PC-3 (cell line): ENCODE results near the gene SLC8A1. TPM values are rescaled to one million over a fixed set of nuclear protein-coding genes. Genes with fewer than 3 reads are reported as not detected.

Experiments
- ATAC-seq: fragments of 200-7000 bp; cut with Tn5 transposase; 2 replicates; pipeline ENCODE4 v1.9.1; 2020; ENCODE audit warnings: mild to moderate bottlenecking, moderate library complexity
- BruUV-seq: library from RNA; stranded (reverse); fragments of 400-500 nt; replicated peaks from 2 replicates; lab custom pipeline; 2021; lab: Mats Ljungman, UMichigan
- CTCF ChIA-PET: fragments of 300-600 bp; sonication (Branson Sonifier 250); formaldehyde crosslinking; loops from one replicate; lab custom pipeline; 2022; ENCODE audit warnings: antibody characterized with exemption; lab: Charles Lee
- POLR2A ChIA-PET: fragments of 300-600 bp; sonication (Branson Sonifier 250); formaldehyde crosslinking; loops from one replicate; lab custom pipeline; 2022; ENCODE audit warnings: antibody characterized with exemption; ENCODE audit not compliant: unreplicated experiment; lab: Charles Lee
- DNase-seq: peaks from one replicate; pipeline ENCODE4 v3.0.0-alpha.2; 2015
- H2AFZ ChIP-seq: fragments of 300-600 bp; sonication (generic); 2 replicates; pipeline ENCODE4 v1.6.0; 2016; ENCODE audit warnings: antibody characterized with exemption, low read length
- H3F3A ChIP-seq: fragments of 300-600 bp; sonication (generic); one replicate; pipeline ENCODE4 v1.6.0; 2017; ENCODE audit warnings: antibody characterized with exemption, low read length, control low read depth, mild to moderate bottlenecking; ENCODE audit not compliant: unreplicated experiment
- H3K27ac ChIP-seq: fragments of 300-600 bp; sonication (generic); 2 replicates; pipeline ENCODE4 v1.5.1; 2016; ENCODE audit warnings: mild to moderate bottlenecking, low read length
- H3K27me3 ChIP-seq: fragments of 300-600 bp; sonication (generic); 2 replicates; pipeline ENCODE4 v1.6.1; 2016; ENCODE audit warnings: low read length, mixed read lengths
- H3K36me3 ChIP-seq: fragments of 300-600 bp; sonication (generic); 2 replicates; pipeline ENCODE4 v1.6.1; 2016; ENCODE audit warnings: low read depth, mixed run types, low read length, mixed read lengths
- H3K4me1 ChIP-seq: fragments of 300-600 bp; sonication (generic); 2 replicates; pipeline ENCODE4 v1.5.1; 2016; ENCODE audit warnings: low read length; ENCODE audit not compliant: insufficient read depth
- H3K4me2 ChIP-seq: fragments of 300-600 bp; sonication (generic); 2 replicates; pipeline ENCODE4 v1.6.0; 2016; ENCODE audit warnings: low read length
- H3K4me3 ChIP-seq: fragments of 300-600 bp; sonication (generic); 2 replicates; pipeline ENCODE4 v1.5.1; 2016; ENCODE audit warnings: mild to moderate bottlenecking, low read length, mixed read lengths
- H3K79me2 ChIP-seq: fragments of 300-600 bp; sonication (generic); 2 replicates; pipeline ENCODE4 v1.6.1; 2017; ENCODE audit warnings: low read length, mixed read lengths
- H3K9ac ChIP-seq: fragments of 300-600 bp; sonication (generic); 2 replicates; pipeline ENCODE4 v1.6.0; 2016; ENCODE audit warnings: mild to moderate bottlenecking, low read length
- H3K9me2 ChIP-seq: fragments of 300-600 bp; sonication (generic); replicated peaks from 2 replicates; pipeline ENCODE4 v1.6.1; 2016; ENCODE audit warnings: mixed run types, low read length, mixed read lengths
- H3K9me3 ChIP-seq: fragments of 300-600 bp; sonication (generic); 2 replicates; pipeline ENCODE4 v1.6.1; 2016; ENCODE audit warnings: low read length, mixed read lengths
- H4K20me1 ChIP-seq: fragments of 300-600 bp; sonication (generic); 2 replicates; pipeline ENCODE4 v1.6.1; 2016; ENCODE audit warnings: low read length, mixed read lengths
- EZH2 ChIP-seq: fragments of 300-600 bp; sonication (generic); IDR thresholded peaks from one replicate; pipeline ENCODE4 v1.6.1; 2017; ENCODE audit warnings: antibody characterized with exemption, mild to moderate bottlenecking, low read length; ENCODE audit not compliant: unreplicated experiment
- EZH2phosphoT487 ChIP-seq: fragments of 300-600 bp; sonication (generic); IDR thresholded peaks from 2 replicates; pipeline ENCODE4 v1.6.1; 2018; ENCODE audit warnings: mild to moderate bottlenecking, antibody characterized with exemption, low read length, borderline replicate concordance
- intact Hi-C: fragments of 100-400 bp; cut with micrococcal nuclease; formaldehyde crosslinking; loops from 2 replicates; pipeline ENCODE4 v1.9.0; 2023
- total RNA-seq: library from RNA; depleted of rRNA; stranded (reverse); fragments of >200 nt; gene quantifications from 2 replicates; pipeline ENCODE4 v1.2.3, GENCODE V29; 2014
- TF ChIP-seq, protein P1 (sequence below): fragments of 300-600 bp; sonication (generic); conservative IDR thresholded peaks from 2 replicates; pipeline ENCODE4 v1.5.1; 2017; ENCODE audit warnings: antibody characterized with exemption, low read depth, mild to moderate bottlenecking, low read length

Gene SLC8A1
- total RNA-seq, 1 experiment from 2014 or later, result 1.3 TPM

DNA sequence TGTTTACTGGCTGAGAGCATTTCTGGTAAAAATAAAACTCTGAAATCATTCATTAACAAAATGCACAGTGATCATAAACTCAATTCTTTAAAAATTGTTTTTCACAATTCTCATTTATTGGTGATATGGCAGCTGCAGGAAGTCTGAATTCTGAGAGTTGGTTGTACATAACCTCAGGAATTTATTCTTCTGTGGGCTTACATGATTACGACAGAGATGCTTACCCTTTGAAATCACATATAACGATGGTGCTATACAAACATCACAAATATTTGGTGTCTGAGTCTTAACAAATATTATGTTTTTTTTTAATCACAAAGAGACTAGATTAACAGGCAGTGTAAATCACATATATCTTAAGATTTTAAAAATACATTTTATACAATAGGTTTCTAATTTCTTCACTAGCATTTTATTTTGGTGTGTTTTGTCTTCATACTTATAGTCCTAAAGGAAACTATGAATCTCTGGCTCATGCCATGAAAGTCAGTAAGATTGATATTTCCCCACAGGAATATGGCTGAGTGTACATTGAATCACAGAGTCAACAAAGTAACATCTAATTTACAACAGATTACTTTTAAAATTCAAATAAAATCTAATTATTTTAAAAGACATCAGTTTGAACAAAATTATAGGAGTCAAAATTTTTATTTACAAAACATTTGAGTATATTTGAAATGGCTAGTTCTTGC is 354.1 kb downstream of the SLC8A1 start:
- intact Hi-C loops, result loop anchor here (5.0 to 10.0 kb wide), 3 partner anchors 106 to 253 kb away; no protein-coding TSS in a partner anchor
- Histone ChIP-seq H3K9me3 (no peaks in the 10 kb centered on the region), H3K9ac (peak overlapping the region; percentile 44), H3K27me3 (no peaks in the 10 kb centered on the region), H2AFZ (no peak overlapping the region), H3K9me2 (no peaks in the 10 kb centered on the region), H3K36me3 (no peaks in the 10 kb centered on the region), H3K79me2 (no peaks in the 10 kb centered on the region), H3K4me1 (peaks cover 56% of the 10 kb centered on the region), H4K20me1 (no peaks in the 10 kb centered on the region), H3K4me3 (0 out of 2 replicates have a peak overlapping the region, but pooled peaks have one; percentile 6), H3F3A (peaks cover 9% of the 10 kb centered on the region), H3K27ac (peak overlapping the region; percentile 84), H3K4me2 (peak overlapping the region; percentile 51)
- peak; percentile 71 for DNase-seq
- TF ChIP-seq, protein P1, sequence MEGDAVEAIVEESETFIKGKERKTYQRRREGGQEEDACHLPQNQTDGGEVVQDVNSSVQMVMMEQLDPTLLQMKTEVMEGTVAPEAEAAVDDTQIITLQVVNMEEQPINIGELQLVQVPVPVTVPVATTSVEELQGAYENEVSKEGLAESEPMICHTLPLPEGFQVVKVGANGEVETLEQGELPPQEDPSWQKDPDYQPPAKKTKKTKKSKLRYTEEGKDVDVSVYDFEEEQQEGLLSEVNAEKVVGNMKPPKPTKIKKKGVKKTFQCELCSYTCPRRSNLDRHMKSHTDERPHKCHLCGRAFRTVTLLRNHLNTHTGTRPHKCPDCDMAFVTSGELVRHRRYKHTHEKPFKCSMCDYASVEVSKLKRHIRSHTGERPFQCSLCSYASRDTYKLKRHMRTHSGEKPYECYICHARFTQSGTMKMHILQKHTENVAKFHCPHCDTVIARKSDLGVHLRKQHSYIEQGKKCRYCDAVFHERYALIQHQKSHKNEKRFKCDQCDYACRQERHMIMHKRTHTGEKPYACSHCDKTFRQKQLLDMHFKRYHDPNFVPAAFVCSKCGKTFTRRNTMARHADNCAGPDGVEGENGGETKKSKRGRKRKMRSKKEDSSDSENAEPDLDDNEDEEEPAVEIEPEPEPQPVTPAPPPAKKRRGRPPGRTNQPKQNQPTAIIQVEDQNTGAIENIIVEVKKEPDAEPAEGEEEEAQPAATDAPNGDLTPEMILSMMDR, result no peak
- TF ChIP-seq EZH2phosphoT487 (no peak), EZH2 (no peak)
- ChIA-PET POLR2A (no interaction called here), CTCF (no interaction called here)
- peak; percentile 74 for ATAC-seq
- BruUV-seq, result no TSS peak

DNA sequence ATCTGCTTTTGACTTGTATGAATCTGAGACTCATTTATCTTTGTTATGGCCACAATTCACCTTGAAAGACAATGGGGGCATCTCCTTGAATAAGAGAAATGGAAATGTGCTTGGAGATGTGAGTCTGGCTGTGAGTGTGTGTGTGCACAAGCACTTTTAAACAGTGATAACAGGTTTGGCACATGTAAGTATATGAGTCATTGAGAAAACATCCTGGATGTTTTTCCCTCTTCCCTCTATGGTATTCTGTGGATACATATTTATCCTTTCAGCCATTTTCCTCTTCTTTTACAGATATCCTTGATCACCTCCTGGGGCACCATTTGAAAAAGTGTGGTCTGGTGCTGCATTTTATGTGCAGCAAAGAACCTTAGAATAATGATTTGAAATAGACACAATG is 355.5 kb downstream of the SLC8A1 start:
- H3K36me3 ChIP-seq, result no peaks in the 10 kb centered on the region
- no peak overlapping the region for H3K4me3 ChIP-seq
- no peaks in the 10 kb centered on the region for H3K9me3 ChIP-seq
- ChIA-PET POLR2A (no interaction called here), CTCF (no interaction called here)
- H3K9ac ChIP-seq, result no peak overlapping the region
- DNase-seq, result peak; percentile 81
- peak overlapping the region; percentile 84 for H3K27ac ChIP-seq
- H3K79me2 ChIP-seq, result no peaks in the 10 kb centered on the region
- intact Hi-C loops, result loop anchor here (5.0 to 10.0 kb wide), 3 partner anchors 104 to 252 kb away; no protein-coding TSS in a partner anchor
- peak; percentile 55 for ATAC-seq
- H4K20me1 ChIP-seq, result no peaks in the 10 kb centered on the region
- peaks cover 9% of the 10 kb centered on the region for H3F3A ChIP-seq
- no peaks in the 10 kb centered on the region for H3K27me3 ChIP-seq
- H3K4me2 ChIP-seq, result peak overlapping the region; percentile 51; the same call in 1 of the 2 replicates
- peaks cover 56% of the 10 kb centered on the region for H3K4me1 ChIP-seq
- BruUV-seq, result no TSS peak
- H2AFZ ChIP-seq, result no peak overlapping the region
- H3K9me2 ChIP-seq, result no peaks in the 10 kb centered on the region
- TF ChIP-seq, protein P1, result no peak
- no peak for TF ChIP-seq EZH2
- TF ChIP-seq EZH2phosphoT487, result no peak

- peak overlapping the region; percentile 32 for H3K4me2 ChIP-seq
- H3K27me3 ChIP-seq, result no peaks in the 10 kb centered on the region
- H3K9me3 ChIP-seq, result no peaks in the 10 kb centered on the region
- H4K20me1 ChIP-seq, result no peaks in the 10 kb centered on the region
- ChIA-PET CTCF (no interaction called here), POLR2A (interaction anchor here (0.6 kb wide), 1 partner anchor 196 kb away, joined by 3 read pairs; no protein-coding TSS in a partner anchor)
- H3K4me3 ChIP-seq, result no peak overlapping the region
- H3K79me2 ChIP-seq, result no peaks in the 10 kb centered on the region
- H2AFZ ChIP-seq, result 0 out of 2 replicates have a peak overlapping the region, but pooled peaks have one; percentile 7
- peak; percentile 90 for DNase-seq
- peaks cover 9% of the 10 kb centered on the region for H3F3A ChIP-seq
- intact Hi-C loops, result loop anchor here (5.0 to 10.0 kb wide), 3 partner anchors 103 to 250 kb away; no protein-coding TSS in a partner anchor
- no peak overlapping the region for H3K9ac ChIP-seq
- TF ChIP-seq EZH2phosphoT487, result no peak
- TF ChIP-seq, protein P1, result no peak
- TF ChIP-seq EZH2, result no peak
- no peaks in the 10 kb centered on the region for H3K36me3 ChIP-seq
- H3K9me2 ChIP-seq, result no peaks in the 10 kb centered on the region
- BruUV-seq, result no TSS peak
- no peak overlapping the region for H3K27ac ChIP-seq
- peaks cover 56% of the 10 kb centered on the region for H3K4me1 ChIP-seq
- peak; percentile 36 for ATAC-seq
Measured at GRCh38 chr2:40095000-40095399, 356.9 kb downstream of the SLC8A1 start.
